K562 (cell line): Measurements from ENCODE around the gene RNF227. TPM values are rescaled to one million over a fixed set of nuclear protein-coding genes. Genes with fewer than 3 reads are reported as not detected.
A peak's percentile ranks its signal among the peaks of the same experiment; 100 is the strongest.

Experiments used
- ATAC-seq: fragments of 200-7000 bp; cut with Tn5 transposase; 3 replicates; pipeline ENCODE4 v1.9.1; 2020; ENCODE audit warnings: moderate library complexity
- BruUV-seq: library from RNA; stranded (reverse); fragments of 400-500 nt; replicated peaks from 2 replicates; lab custom pipeline; 2021; lab: Mats Ljungman, UMichigan
- CTCF ChIA-PET: fragments of 300-600 bp; formaldehyde crosslinking; extraction: SDS; loops from one replicate; lab custom pipeline; 2021; ENCODE audit warnings: low intra/inter-chr PET ratio; lab: Yijun Ruan, JAX
- POLR2A ChIA-PET: fragments of 300-600, 350-650 bp; sonication (Branson Sonifier 250); formaldehyde crosslinking; extraction: SDS; loops from one replicate; lab custom pipeline; 2021; ENCODE audit warnings: antibody characterized with exemption, inconsistent platforms; lab: Yijun Ruan, JAX
- DNase-seq, 4 experiments: peaks; one replicate each; pipeline versions ENCODE4 v3.0.0 to v3.0.0-alpha.2; 2011 to 2018; ENCODE audit warnings: low spot score in 3 of 4, mixed read lengths in 3 of 4; ENCODE audit errors: extremely low read depth in 1 of 4
- FAIRE-seq: peaks from 2 replicates; lab custom pipeline; 2011; peaks lifted over from hg19 to GRCh38; lab: Jason Lieb, UNC
- H2AFZ ChIP-seq: 2 replicates; pipeline ENCODE4 v1.6.0; 2011; ENCODE audit warnings: low read depth, low read length, control low read depth, inconsistent platforms
- H3K27ac ChIP-seq: fragments of 200-600 bp; 3 replicates; pipeline ENCODE4 v1.8.0; 2011; ENCODE audit warnings: low read depth, mild to moderate bottlenecking, control low read depth, inconsistent platforms, low read length, moderate library complexity, mixed read lengths; ENCODE audit errors: extremely low read depth
- H3K27me3 ChIP-seq, 2 experiments: fragments of 300-600 bp in 1 of 2; 2 replicates in 1 of 2; 3 replicates in 1 of 2; pipeline versions ENCODE4 v1.6.0 to v1.8.0; 2011; ENCODE audit warnings: inconsistent platforms in 2 of 2, low read length in 2 of 2, mild to moderate bottlenecking in 1 of 2, mixed read lengths in 1 of 2, moderate library complexity in 1 of 2; ENCODE audit not compliant: control insufficient read depth in 2 of 2, insufficient read depth in 2 of 2
- H3K36me3 ChIP-seq: fragments of 300-600 bp; 3 replicates; pipeline ENCODE4 v1.8.0; 2011; ENCODE audit warnings: mild to moderate bottlenecking, low read length, inconsistent platforms; ENCODE audit not compliant: control insufficient read depth, insufficient read depth
- H3K4me1 ChIP-seq, 2 experiments: fragments of 200-600 bp in 1 of 2; replicated peaks in 1 of 2; 2 replicates in 1 of 2; 3 replicates in 1 of 2; pipeline versions ENCODE4 v1.5.1 to v1.8.0; 2011; ENCODE audit warnings: inconsistent platforms in 2 of 2, low read length in 2 of 2, mild to moderate bottlenecking in 1 of 2, mixed read lengths in 1 of 2, moderate library complexity in 1 of 2; ENCODE audit not compliant: control insufficient read depth in 2 of 2, insufficient read depth in 2 of 2
- H3K4me2 ChIP-seq: 2 replicates; pipeline ENCODE4 v1.6.1; 2011; ENCODE audit warnings: low read length, control low read depth, inconsistent platforms, mixed read lengths; ENCODE audit not compliant: insufficient read depth
- H3K4me3 ChIP-seq: fragments of 200-600 bp; sonication (generic), shearing (Covaris generic); 2 replicates; pipeline ENCODE4 v1.5.1; 2016; ENCODE audit warnings: control low read depth, inconsistent platforms
- H3K79me2 ChIP-seq: fragments of 200-600 bp; 3 replicates; pipeline ENCODE4 v1.8.0; 2011; ENCODE audit warnings: low read length, inconsistent platforms; ENCODE audit not compliant: control insufficient read depth, insufficient read depth
- H3K9ac ChIP-seq, 2 experiments: 2 replicates each; pipeline versions ENCODE4 v1.6.0 to v1.6.1; 2011; ENCODE audit warnings: low read depth in 2 of 2, low read length in 2 of 2, control low read depth in 1 of 2, inconsistent platforms in 1 of 2, mild to moderate bottlenecking in 1 of 2, mixed read lengths in 1 of 2; ENCODE audit not compliant: insufficient read depth in 1 of 2
- H3K9me1 ChIP-seq: one replicate; pipeline ENCODE4 v1.6.0; 2011; ENCODE audit warnings: inconsistent platforms, mild to moderate bottlenecking, low read length, moderate library complexity; ENCODE audit not compliant: control insufficient read depth, insufficient read depth
- H3K9me3 ChIP-seq: replicated peaks from 2 replicates; pipeline ENCODE4 v1.5.1; 2011; ENCODE audit warnings: low read depth, low read length, inconsistent platforms; ENCODE audit not compliant: control insufficient read depth, insufficient read depth
- H4K20me1 ChIP-seq: replicated peaks from 2 replicates; pipeline ENCODE4 v1.6.1; 2011; ENCODE audit warnings: low read length, inconsistent platforms, mixed read lengths; ENCODE audit not compliant: control insufficient read depth, insufficient read depth
- ARID2 ChIP-seq: fragments of 450-650 bp; IDR thresholded peaks from 2 replicates; pipeline ENCODE4 v1.6.1; 2017; ENCODE audit warnings: antibody characterized with exemption, mild to moderate bottlenecking
- BCL6 ChIP-seq: fragments of 250-450 bp; sonication (Bioruptor Pico); IDR thresholded peaks from 2 replicates; pipeline ENCODE4 v1.4.0; 2020
- GABPB1 ChIP-seq: sonication (generic); formaldehyde crosslinking; IDR thresholded peaks from 2 replicates; pipeline ENCODE4 v1.8.0; 2022; ENCODE audit warnings: mild to moderate bottlenecking, missing genetic modification reagents
- GABPB2 ChIP-seq: fragments of 250-450 bp; sonication (Bioruptor Pico); conservative IDR thresholded peaks from 2 replicates; pipeline ENCODE4 v1.5.1; 2021; ENCODE audit warnings: mild to moderate bottlenecking
- HMG20A ChIP-seq: fragments of 450-650 bp; formaldehyde crosslinking; conservative IDR thresholded peaks from 2 replicates; pipeline ENCODE4 v1.4.0; 2020; ENCODE audit warnings: mild to moderate bottlenecking, mixed read lengths
- HNRNPH1 ChIP-seq: fragments of 200-400 bp; formaldehyde crosslinking; optimal IDR thresholded peaks from 2 replicates; pipeline ENCODE3; 2017; ENCODE audit warnings: low read depth, mild to moderate bottlenecking, low read length, moderate library complexity
- MEF2D ChIP-seq: conservative IDR thresholded peaks from 2 replicates; pipeline ENCODE4 v1.6.1; 2016; ENCODE audit warnings: low read depth, missing genetic modification characterization, missing compliant biosample characterization
- POLR2B ChIP-seq: fragments of 450-650 bp; IDR thresholded peaks from 2 replicates; pipeline ENCODE4 v1.6.1; 2018; ENCODE audit warnings: low read depth; ENCODE audit not compliant: partially characterized antibody
- POU5F1 ChIP-seq: fragments of 150-350 bp; IDR thresholded peaks from 2 replicates; pipeline ENCODE4 v1.6.1; 2014; ENCODE audit warnings: borderline replicate concordance, low read length, low read depth, mild to moderate bottlenecking; ENCODE audit not compliant: partially characterized antibody
- RBM22 ChIP-seq: fragments of 200-400 bp; formaldehyde crosslinking; IDR thresholded peaks from 2 replicates; pipeline ENCODE4 v1.6.1; 2018; ENCODE audit warnings: low read length, low read depth; ENCODE audit not compliant: poor library complexity, severe bottlenecking
- RNF2 ChIP-seq: sonication (generic); IDR thresholded peaks from 2 replicates; pipeline ENCODE4 v1.6.1; 2016
- TAF7 ChIP-seq: fragments of 450-650 bp; IDR thresholded peaks from 2 replicates; pipeline ENCODE4 v1.6.1; 2016; ENCODE audit warnings: missing genetic modification characterization, missing compliant biosample characterization
- XRCC4 ChIP-seq: IDR thresholded peaks from one replicate; pipeline ENCODE4 v1.6.1; 2011; ENCODE audit not compliant: insufficient read depth, insufficient read length; ENCODE audit errors: extremely low read depth
- ZBTB1 ChIP-seq: sonication (generic); formaldehyde crosslinking; IDR thresholded peaks from 2 replicates; pipeline ENCODE4 v1.8.1; 2023; ENCODE audit warnings: missing genetic modification reagents, low read depth, mild to moderate bottlenecking, borderline replicate concordance
- ZNF232 ChIP-seq: sonication (generic); formaldehyde crosslinking; IDR thresholded peaks from 2 replicates; pipeline ENCODE4 v1.8.0; 2022; ENCODE audit warnings: mild to moderate bottlenecking, missing genetic modification reagents
- WGBS: fragments of 100-300 bp; shearing (Covaris generic); methylation state at CpG from one replicate; pipeline ENCODE4 v1.1.6; 2016; ENCODE audit warnings: low coverage, mixed read lengths; ENCODE audit not compliant: insufficient coverage; ENCODE audit errors: missing lambda C conversion rate; 5-methylcytosine and 5-hydroxymethylcytosine counted together
- in situ Hi-C: fragments of 300-500 bp; cut with MboI; formaldehyde crosslinking; loops from 4 replicates; pipeline ENCODE4 v1.15.0; 2018; ENCODE audit warnings: inconsistent platforms, mixed read lengths
- intact Hi-C: fragments of 100-400 bp; cut with micrococcal nuclease; formaldehyde crosslinking; loops from 2 replicates; pipeline ENCODE4 v1.14.2; 2022
- polyA plus RNA-seq, 8 experiments: library from polyadenylated mRNA; depleted of rRNA in 4 of 8; stranded (reverse) in 5 of 8; unstranded in 3 of 8; fragments of >200 nt; fragmentation: Nextera tagmentation in 2 of 8; fragmentation: Illumina TruSeq in 1 of 8; extraction: Ambion mirVana in 2 of 8; extraction: Trizol in 1 of 8; gene quantifications; 2 replicates each; pipeline versions ENCODE4 v1.2.1 to v1.2.3, GENCODE V29; 2011 to 2014; ENCODE audit warnings: inconsistent platforms in 1 of 8, missing spikeins in 1 of 8
- total RNA-seq, 7 experiments: library from RNA; depleted of rRNA in 6 of 7; stranded (reverse); fragments of >200 nt in 6 of 7; fragmentation: Illumina TruSeq in 2 of 7; extraction: Trizol in 2 of 7; gene quantifications; 2 replicates each; pipeline versions ENCODE4 v1.2.1 to v1.2.3, GENCODE V29; 2011 to 2021; ENCODE audit warnings: low replicate concordance in 1 of 7
- TF ChIP-seq, protein P1 (sequence below): fragments of 450-650 bp; formaldehyde crosslinking; IDR thresholded peaks from 2 replicates; pipeline ENCODE4 v1.4.0; 2020; ENCODE audit warnings: mild to moderate bottlenecking, moderate library complexity
- TF ChIP-seq, protein P2 (sequence below): conservative IDR thresholded peaks from 2 replicates; pipeline ENCODE4 v1.6.1; 2011; ENCODE audit warnings: low read depth, mild to moderate bottlenecking, low read length; ENCODE audit not compliant: control insufficient read depth

The RNF227 gene
- total and polyA plus RNA-seq, 9 of the 15 experiments (the other 6 are each of a cell fraction or from before 2014, with no cell fraction given): 1.1 to 6.7 (median 2.3) TPM

- Histone ChIP-seq H3K36me3 (peaks cover 16% of the 10 kb centered on the region; the same call in 2 of the 3 replicates), H3K27me3 (no peaks in the 10 kb centered on the region), H4K20me1 (no peaks in the 10 kb centered on the region), H3K4me2 (peak overlapping the region; percentile 87), H3K79me2 (peaks cover 8% of the 10 kb centered on the region; the same call in 1 of the 3 replicates), H3K27ac (peak overlapping the region; percentile 88; the same call in 2 of the 3 replicates), H2AFZ (peak overlapping the region; percentile 89), H3K9ac (peak overlapping the region; percentile 46 to 92), H3K4me3 (peak overlapping the region; percentile 46), H3K4me1 (peaks cover 18 to 24% of the 10 kb centered on the region in 2 experiments; a peak in 4 of 5 replicates), H3K9me1 (no peaks in the 10 kb centered on the region), H3K9me3 (no peaks in the 10 kb centered on the region)
- ChIA-PET CTCF (interaction anchor here (0.7 to 3.9 kb wide), 2 partner anchors 74 to 84 kb away, joined by 5 to 52 read pairs; no protein-coding TSS in a partner anchor), POLR2A (interaction anchor here (0.7 to 1.7 kb wide), 3 partner anchors 14 to 289 kb away, joined by 3 to 8 read pairs (median 5); partner anchors contain the start of genes CNTROB and TRAPPC1)
- no peak for DNase-seq
- in situ Hi-C loops: loop anchor here (5.0 kb wide), 1 partner anchor 72 kb away; no protein-coding TSS in a partner anchor
- BruUV-seq: TSS peak; percentile 72
- intact Hi-C loops: no loop called here
- WGBS: 0% methylated on average over 8 of the region's 15 CpGs
- ATAC-seq: peak; percentile 58
- FAIRE-seq: no peak
- no peak for TF ChIP-seq HNRNPH1
- no peak for TF ChIP-seq GABPB1 (CRISPR knock-in tag)
- no peak for TF ChIP-seq TAF7 (tag)
- no peak for TF ChIP-seq POU5F1
- TF ChIP-seq BCL6: no peak
- 0 out of 2 replicates have a peak, but pooled peaks have one; percentile 37 for TF ChIP-seq ZNF232
- TF ChIP-seq ARID2: no peak
- TF ChIP-seq ZBTB1: 0 out of 2 replicates have a peak, but pooled peaks have one; percentile 6
- TF ChIP-seq XRCC4: no peak
- no peak for TF ChIP-seq GABPB2 (CRISPR knock-in tag)
- no peak for TF ChIP-seq MEF2D (tag)
- no peak; the same call in 1 of the 2 replicates for TF ChIP-seq RNF2
- TF ChIP-seq HMG20A (CRISPR knock-in tag): no peak
- TF ChIP-seq, protein P1, sequence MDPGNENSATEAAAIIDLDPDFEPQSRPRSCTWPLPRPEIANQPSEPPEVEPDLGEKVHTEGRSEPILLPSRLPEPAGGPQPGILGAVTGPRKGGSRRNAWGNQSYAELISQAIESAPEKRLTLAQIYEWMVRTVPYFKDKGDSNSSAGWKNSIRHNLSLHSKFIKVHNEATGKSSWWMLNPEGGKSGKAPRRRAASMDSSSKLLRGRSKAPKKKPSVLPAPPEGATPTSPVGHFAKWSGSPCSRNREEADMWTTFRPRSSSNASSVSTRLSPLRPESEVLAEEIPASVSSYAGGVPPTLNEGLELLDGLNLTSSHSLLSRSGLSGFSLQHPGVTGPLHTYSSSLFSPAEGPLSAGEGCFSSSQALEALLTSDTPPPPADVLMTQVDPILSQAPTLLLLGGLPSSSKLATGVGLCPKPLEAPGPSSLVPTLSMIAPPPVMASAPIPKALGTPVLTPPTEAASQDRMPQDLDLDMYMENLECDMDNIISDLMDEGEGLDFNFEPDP (CRISPR knock-in tag): no peak
- TF ChIP-seq, protein P2, sequence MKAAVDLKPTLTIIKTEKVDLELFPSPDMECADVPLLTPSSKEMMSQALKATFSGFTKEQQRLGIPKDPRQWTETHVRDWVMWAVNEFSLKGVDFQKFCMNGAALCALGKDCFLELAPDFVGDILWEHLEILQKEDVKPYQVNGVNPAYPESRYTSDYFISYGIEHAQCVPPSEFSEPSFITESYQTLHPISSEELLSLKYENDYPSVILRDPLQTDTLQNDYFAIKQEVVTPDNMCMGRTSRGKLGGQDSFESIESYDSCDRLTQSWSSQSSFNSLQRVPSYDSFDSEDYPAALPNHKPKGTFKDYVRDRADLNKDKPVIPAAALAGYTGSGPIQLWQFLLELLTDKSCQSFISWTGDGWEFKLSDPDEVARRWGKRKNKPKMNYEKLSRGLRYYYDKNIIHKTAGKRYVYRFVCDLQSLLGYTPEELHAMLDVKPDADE: 0 out of 2 replicates have a peak, but pooled peaks have one; percentile 30
- no peak for TF ChIP-seq RBM22
- TF ChIP-seq POLR2B: no peak
Measured at GRCh38 chr17:7915179-7915610, 894 bp downstream of the RNF227 start.
